NCI-H1092 (cell line): ENCODE results near the gene URI1.

Experiments used
- DNase-seq: peaks from one replicate; lab custom pipeline; 2025; lab: John Stamatoyannopoulos, UW

The URI1 gene

GRCh38 chr19:29971648-29972047, 29.6 kb downstream of the URI1 start:
- no peak for DNase-seq

- DNase-seq, result no peak
These were observed 32.7 kb downstream of the URI1 start for GRCh38 chr19:29974701-29975100.

- no peak for DNase-seq
These were observed 34.3 kb downstream of the URI1 start for GRCh38 chr19:29976151-29976943.

- no peak for DNase-seq
These were observed 36.0 kb downstream of the URI1 start for GRCh38 chr19:29978080-29978479.

- no peak for DNase-seq
These were observed 41.5 kb downstream of the URI1 start for GRCh38 chr19:29983568-29983967.

DNA sequence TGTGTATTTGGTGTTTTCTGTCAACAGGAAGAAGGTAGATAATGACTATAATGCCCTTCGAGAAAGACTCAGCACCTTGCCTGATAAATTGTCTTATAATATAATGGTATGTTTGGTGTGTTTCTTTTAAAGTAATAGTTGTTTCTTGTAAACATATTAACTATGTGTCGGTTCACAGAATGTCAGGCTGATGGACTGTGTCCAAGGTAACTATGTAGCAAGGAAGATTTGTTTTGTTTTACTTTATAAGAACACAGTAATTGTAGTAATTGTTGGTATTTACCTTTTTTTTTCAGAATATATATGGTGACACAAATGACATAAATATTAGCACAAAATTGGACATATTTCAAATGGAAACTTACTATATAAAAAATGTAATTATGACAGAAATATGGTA, 43.2 kb downstream of the URI1 start:
- DNase-seq, result no peak

- no peak for DNase-seq
These were observed 46.3 kb downstream of the URI1 start for GRCh38 chr19:29988351-29988750.

DNA sequence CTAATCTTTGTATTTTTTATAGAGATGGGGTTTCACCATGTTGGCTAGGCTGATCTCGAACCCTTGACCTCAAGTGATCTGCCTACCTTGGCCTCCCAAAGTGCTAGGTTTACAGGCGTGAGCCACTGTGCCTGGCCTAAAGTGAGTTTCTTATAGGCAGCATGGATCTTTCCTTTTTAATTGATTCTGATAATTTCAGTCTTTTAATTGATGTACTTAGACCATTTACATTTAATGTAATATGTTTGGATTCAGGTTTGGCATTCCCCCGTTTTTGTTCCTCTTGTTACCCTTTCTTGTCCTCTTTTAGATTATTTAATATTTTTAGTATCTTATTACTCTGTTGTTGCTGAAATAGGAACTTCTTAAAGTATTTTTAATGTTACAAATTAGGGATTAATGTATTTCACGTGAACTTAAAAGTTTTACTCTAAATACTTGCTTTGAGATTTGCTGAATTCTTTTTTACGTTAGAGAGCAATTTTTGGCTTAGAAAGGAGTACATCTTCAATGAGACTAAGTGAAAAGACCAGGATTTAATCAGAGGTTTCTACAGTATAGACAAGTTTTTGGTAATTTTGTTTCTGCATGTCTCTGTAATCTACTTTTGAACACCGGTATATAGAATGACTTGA, 50.3 kb downstream of the URI1 start:
- no peak for DNase-seq

- no peak for DNase-seq
These were observed 57.5 kb downstream of the URI1 start for GRCh38 chr19:29999490-29999889.

GRCh38 chr19:30000862-30001261, 58.8 kb downstream of the URI1 start:
- no peak for DNase-seq

- DNase-seq, result no peak
These were observed 59.3 kb downstream of the URI1 start for GRCh38 chr19:30001301-30001700.

DNA sequence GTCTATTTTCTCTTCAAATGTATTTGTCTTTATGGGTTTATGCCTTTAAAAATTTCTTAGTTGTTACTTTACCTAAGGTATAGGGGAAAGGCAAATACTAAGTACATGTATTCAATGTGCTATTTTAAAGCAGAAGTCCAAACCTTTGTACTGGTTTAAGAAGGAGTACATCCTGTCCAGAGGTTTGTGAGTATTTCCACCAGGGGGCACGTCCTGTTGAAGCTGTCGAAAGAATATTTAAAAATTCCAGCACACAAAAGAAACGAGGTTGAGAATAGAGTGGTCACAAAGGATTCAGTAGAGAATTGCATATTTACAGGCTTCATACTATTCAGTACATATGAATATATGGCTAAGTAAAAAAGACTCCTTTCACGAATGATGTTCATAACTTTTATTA, 59.8 kb downstream of the URI1 start:
- DNase-seq, result no peak

DNA sequence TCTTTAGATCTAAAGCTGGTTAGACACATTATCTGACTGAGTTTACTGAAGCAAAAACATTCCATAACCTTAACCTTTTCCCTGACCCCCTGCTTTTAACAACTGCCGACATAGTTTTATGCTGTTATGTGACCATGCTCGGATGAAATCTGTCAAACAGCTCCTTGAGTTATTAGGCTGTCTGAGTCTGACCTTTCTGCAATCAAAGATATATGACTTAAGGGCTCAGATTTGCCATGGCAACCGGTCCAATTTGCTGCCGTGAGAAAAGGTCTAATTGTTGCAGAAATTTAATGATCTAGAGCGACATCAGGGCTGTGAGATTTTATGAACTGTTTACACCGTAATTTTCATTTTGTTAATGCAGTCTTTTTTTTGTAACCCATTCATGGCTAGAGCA, 61.8 kb downstream of the URI1 start:
- DNase-seq, result no peak

- no peak for DNase-seq
These were observed 62.4 kb downstream of the URI1 start for GRCh38 chr19:30004403-30004802.

DNA sequence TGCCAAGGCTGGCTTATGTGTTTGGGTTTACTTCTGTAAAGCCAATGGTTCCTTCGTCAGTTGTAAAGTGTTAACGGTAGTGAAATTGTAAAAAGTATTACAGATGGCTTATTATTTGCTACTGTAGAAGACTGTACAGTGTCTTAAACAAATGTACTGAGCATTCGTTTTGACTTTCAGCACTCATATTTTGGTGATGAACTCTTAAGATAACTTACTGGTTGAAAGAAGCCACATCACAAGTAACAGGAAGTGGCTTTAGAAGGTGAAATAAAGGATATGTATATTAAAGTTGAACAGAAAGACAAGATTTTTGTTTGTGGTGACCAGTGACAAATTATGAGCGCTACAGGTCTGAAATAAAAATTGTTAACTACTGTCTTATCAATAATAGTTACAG, 64.2 kb downstream of the URI1 start:
- no peak for DNase-seq

GRCh38 chr19:30008169-30008568, 66.1 kb downstream of the URI1 start:
- DNase-seq, result no peak

GRCh38 chr19:30009013-30009412, 67.0 kb downstream of the URI1 start:
- no peak for DNase-seq

DNA sequence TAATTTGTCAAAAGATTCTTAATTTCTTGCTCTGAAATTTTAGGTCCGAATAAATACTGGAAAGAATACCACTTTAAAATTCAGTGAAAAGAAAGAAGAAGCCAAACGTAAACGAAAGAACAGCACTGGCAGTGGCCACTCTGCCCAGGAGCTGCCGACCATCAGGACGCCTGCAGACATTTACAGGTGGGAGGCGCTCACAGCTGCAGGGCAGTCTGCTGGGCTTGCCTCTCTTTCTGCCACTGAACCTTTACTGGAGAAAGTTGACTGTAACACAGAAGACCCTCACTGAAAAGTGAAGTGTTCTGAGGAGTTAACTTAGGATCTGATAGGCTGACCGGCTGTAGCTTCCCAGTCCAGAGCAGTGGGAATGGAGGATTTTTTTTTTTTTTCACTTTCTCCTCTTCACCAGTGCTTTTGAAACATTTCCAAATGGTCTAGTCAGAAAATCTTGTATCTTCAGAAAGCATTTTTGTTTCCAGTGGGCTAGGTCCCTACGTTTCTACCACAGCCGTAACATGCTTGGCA, 69.1 kb downstream of the URI1 start:
- no peak for DNase-seq

DNA sequence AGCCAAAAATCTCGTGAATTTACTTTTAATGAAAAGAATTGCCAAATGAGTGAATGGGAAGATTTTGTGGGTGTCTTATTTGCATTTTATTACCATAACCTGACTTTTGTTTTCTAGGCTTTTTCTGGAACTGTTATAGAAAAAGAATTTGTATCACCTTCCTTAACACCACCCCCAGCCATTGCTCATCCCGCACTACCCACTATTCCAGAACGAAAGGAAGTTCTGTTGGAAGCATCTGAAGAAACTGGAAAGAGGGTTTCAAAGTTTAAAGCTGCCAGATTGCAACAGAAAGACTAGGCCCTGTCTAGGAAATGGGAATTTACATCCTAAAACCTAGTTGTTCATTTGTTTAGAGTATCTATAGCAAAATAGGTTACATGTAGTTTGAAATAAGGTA, 72.7 kb downstream of the URI1 start:
- no peak for DNase-seq

- DNase-seq, result no peak
These were observed 75.1 kb downstream of the URI1 start for GRCh38 chr19:30017172-30017571.

GRCh38 chr19:30020189-30020588, 78.2 kb downstream of the URI1 start:
- DNase-seq, result no peak

DNA sequence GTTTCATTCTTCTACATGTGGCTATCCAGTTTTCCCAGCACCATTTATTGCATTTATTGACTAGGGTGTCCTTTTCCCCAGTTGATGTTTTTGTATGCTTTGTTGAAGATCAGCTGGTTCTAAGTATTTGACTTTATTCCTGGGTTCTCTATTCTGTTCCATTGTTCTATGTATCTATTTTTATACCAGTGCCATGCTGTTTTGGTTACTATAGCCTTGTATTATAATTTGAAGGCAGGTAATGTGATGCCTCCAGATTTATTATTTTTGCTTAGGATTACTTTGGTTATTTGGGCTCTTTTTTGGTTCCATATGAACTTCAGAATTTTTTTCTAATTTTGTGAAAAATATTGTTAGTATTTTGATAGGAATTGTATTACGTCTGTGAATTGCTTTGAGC, 80.6 kb downstream of the URI1 start:
- no peak for DNase-seq

GRCh38 chr19:30023330-30023729, 81.3 kb downstream of the URI1 start:
- DNase-seq, result no peak

- DNase-seq, result no peak
These were observed 82.1 kb downstream of the URI1 start for GRCh38 chr19:30024091-30024490.
